Dedifferentiated amniotic fluid mesenchymal stem cell (primary cell): ENCODE data around the gene SPNS2.

Experiments
- DNase-seq: peaks from one replicate; pipeline ENCODE4 v3.0.0-alpha.2; 2016; ENCODE audit errors: extremely low spot score

Gene SPNS2

GRCh38 chr17:4549781-4550533 is 51.3 kb downstream of the SPNS2 start:
- no peak for DNase-seq

GRCh38 chr17:4550534-4551039 is 51.9 kb downstream of the SPNS2 start:
- no peak for DNase-seq

GRCh38 chr17:4551141-4551540 is 52.5 kb downstream of the SPNS2 start:
- no peak for DNase-seq

- no peak for DNase-seq
These were observed 53.3 kb downstream of the SPNS2 start for GRCh38 chr17:4551796-4552525.

GRCh38 chr17:4553669-4554068 is 55.0 kb downstream of the SPNS2 start:
- DNase-seq, result no peak

GRCh38 chr17:4554441-4554996 is 55.8 kb downstream of the SPNS2 start:
- DNase-seq, result no peak

- DNase-seq, result peak; percentile 97
These were observed 56.5 kb downstream of the SPNS2 start, which contains the start of gene MYBBP1A for GRCh38 chr17:4554997-4555799. Gene MYBBP1A (minus strand): TSS chr17:4555384. CDS start chr17:4555324, 60 bp downstream.

- no peak for DNase-seq
These were observed 57.4 kb downstream of the SPNS2 start for GRCh38 chr17:4555873-4556759.

GRCh38 chr17:4556996-4557395 is 58.3 kb downstream of the SPNS2 start:
- no peak for DNase-seq

GRCh38 chr17:4557626-4558346 is 59.1 kb downstream of the SPNS2 start:
- DNase-seq, result no peak

GRCh38 chr17:4558347-4558971 is 59.8 kb downstream of the SPNS2 start:
- no peak for DNase-seq

- no peak for DNase-seq
These were observed 60.6 kb downstream of the SPNS2 start for GRCh38 chr17:4559139-4559791.

- no peak for DNase-seq
These were observed 61.3 kb downstream of the SPNS2 start for GRCh38 chr17:4559966-4560365.

- no peak for DNase-seq
These were observed 61.7 kb downstream of the SPNS2 start, which contains the start of gene GGT6 for GRCh38 chr17:4560421-4560820. Gene GGT6 (minus strand): TSS chr17:4560577. CDS start chr17:4560521, 56 bp downstream.

GRCh38 chr17:4560837-4561256 is 62.2 kb downstream of the SPNS2 start:
- DNase-seq, result no peak

GRCh38 chr17:4562015-4562969 is 63.6 kb downstream of the SPNS2 start:
- no peak for DNase-seq

GRCh38 chr17:4565209-4566141 is 66.8 kb downstream of the SPNS2 start:
- DNase-seq, result peak; percentile 75
